HEK293 (cell line): ENCODE data around the gene INHBB.

Experiments used
- CTCF ChIA-PET: fragments of 350-600 bp; formaldehyde crosslinking; extraction: SDS; loops from one replicate; lab custom pipeline; 2021; ENCODE audit warnings: antibody characterized with exemption; lab: Yijun Ruan, JAX
- POLR2A ChIA-PET: fragments of 300-600 bp; formaldehyde crosslinking; extraction: SDS; loops from one replicate; lab custom pipeline; 2020; ENCODE audit warnings: antibody characterized with exemption, inconsistent platforms; lab: Yijun Ruan, JAX
- H3K27ac ChIP-seq: fragments of 200-500 bp; sonication (Bioruptor generic); 2 replicates; pipeline ENCODE4 v1.5.1; 2014; ENCODE audit warnings: low read depth, low read length, control low read depth, inconsistent platforms; ENCODE audit errors: extremely low read depth
- H3K36me3 ChIP-seq, 2 experiments: fragments of 200-500 bp in 1 of 2; sonication (Bioruptor generic) in 1 of 2; 1 replicate in 1 of 2; 2 replicates in 1 of 2; pipeline ENCODE4 v1.5.1; 2014 to 2017; ENCODE audit warnings: inconsistent platforms in 2 of 2, low read length in 2 of 2; ENCODE audit not compliant: control insufficient read depth in 2 of 2, insufficient read depth in 1 of 2
- H3K4me1 ChIP-seq: fragments of 200-500 bp; sonication (Bioruptor generic); 2 replicates; pipeline ENCODE4 v1.5.1; 2014; ENCODE audit warnings: mild to moderate bottlenecking, low read length, inconsistent platforms; ENCODE audit not compliant: control insufficient read depth, insufficient read depth
- H3K4me3 ChIP-seq: 2 replicates; pipeline ENCODE4 v1.5.1; 2011; ENCODE audit warnings: low read depth, mild to moderate bottlenecking, control low read depth, low read length, moderate library complexity
- H3K9me3 ChIP-seq: fragments of 200-500 bp; sonication (Bioruptor generic); 2 replicates; pipeline ENCODE4 v1.5.1; 2014; ENCODE audit warnings: low read depth, low read length, inconsistent platforms; ENCODE audit not compliant: control insufficient read depth, insufficient read depth
- GLIS1 ChIP-seq: fragments of 450-650 bp; formaldehyde crosslinking; IDR thresholded peaks from 2 replicates; pipeline ENCODE4 v1.5.1; 2016; ENCODE audit warnings: missing biosample characterization, missing genetic modification characterization
- RBAK ChIP-seq: fragments of 450-650 bp; formaldehyde crosslinking; IDR thresholded peaks from 2 replicates; pipeline ENCODE4 v1.5.1; 2016; ENCODE audit warnings: missing biosample characterization, missing genetic modification characterization
- SETDB1 ChIP-seq: IDR thresholded peaks from one replicate; pipeline ENCODE4 v1.6.1; 2017; ENCODE audit warnings: mild to moderate bottlenecking, low read length, moderate library complexity, mixed read lengths; ENCODE audit not compliant: insufficient read length
- ZFP69B ChIP-seq: fragments of 450-650 bp; formaldehyde crosslinking; IDR thresholded peaks from 2 replicates; pipeline ENCODE4 v1.5.1; 2016; ENCODE audit warnings: missing biosample characterization, missing genetic modification characterization
- ZIC2 ChIP-seq: fragments of 450-650 bp; formaldehyde crosslinking; IDR thresholded peaks from 2 replicates; pipeline ENCODE4 v1.5.1; 2016; ENCODE audit warnings: missing biosample characterization, missing genetic modification characterization
- ZNF157 ChIP-seq: fragments of 450-650 bp; formaldehyde crosslinking; IDR thresholded peaks from 2 replicates; pipeline ENCODE4 v1.5.1; 2016; ENCODE audit warnings: missing biosample characterization, missing genetic modification characterization
- ZNF202 ChIP-seq: fragments of 450-650 bp; formaldehyde crosslinking; IDR thresholded peaks from 2 replicates; pipeline ENCODE4 v1.5.1; 2016; ENCODE audit warnings: missing biosample characterization, missing genetic modification characterization, borderline replicate concordance
- ZNF501 ChIP-seq: fragments of 450-650 bp; formaldehyde crosslinking; IDR thresholded peaks from 2 replicates; pipeline ENCODE4 v1.5.1; 2016; ENCODE audit warnings: missing biosample characterization, missing genetic modification characterization
- ZNF530 ChIP-seq: fragments of 450-650 bp; formaldehyde crosslinking; IDR thresholded peaks from 2 replicates; pipeline ENCODE4 v1.5.1; 2016; ENCODE audit warnings: low read depth, missing biosample characterization, missing genetic modification characterization
- ZNF555 ChIP-seq: fragments of 450-650 bp; formaldehyde crosslinking; conservative IDR thresholded peaks from 2 replicates; pipeline ENCODE4 v1.5.1; 2017; ENCODE audit warnings: missing biosample characterization, mild to moderate bottlenecking, missing genetic modification characterization, inconsistent platforms
- ZNF747 ChIP-seq: fragments of 450-650 bp; formaldehyde crosslinking; IDR thresholded peaks from 2 replicates; pipeline ENCODE4 v1.5.1; 2016; ENCODE audit warnings: missing biosample characterization, missing genetic modification characterization
- ZNF837 ChIP-seq: fragments of 450-650 bp; formaldehyde crosslinking; IDR thresholded peaks from 2 replicates; pipeline ENCODE4 v1.5.1; 2016; ENCODE audit warnings: missing biosample characterization, missing genetic modification characterization
- ZSCAN16 ChIP-seq: fragments of 450-650 bp; formaldehyde crosslinking; IDR thresholded peaks from 2 replicates; pipeline ENCODE4 v1.5.1; 2016; ENCODE audit warnings: missing biosample characterization, missing genetic modification characterization
- TF ChIP-seq, protein P1 (sequence below): fragments of 450-650 bp; formaldehyde crosslinking; IDR thresholded peaks from 2 replicates; pipeline ENCODE4 v1.5.1; 2016; ENCODE audit warnings: missing biosample characterization, missing genetic modification characterization
- TF ChIP-seq, protein P2 (sequence below): fragments of 450-650 bp; formaldehyde crosslinking; optimal IDR thresholded peaks from 2 replicates; pipeline ENCODE3; 2016; ENCODE audit warnings: missing biosample characterization, mild to moderate bottlenecking, missing genetic modification characterization
- TF ChIP-seq, protein P3 (sequence below): fragments of 450-650 bp; formaldehyde crosslinking; IDR thresholded peaks from 2 replicates; pipeline ENCODE4; 2016; ENCODE audit warnings: missing biosample characterization, missing genetic modification characterization
- TF ChIP-seq, protein P4 (sequence below): fragments of 450-650 bp; formaldehyde crosslinking; IDR thresholded peaks from 2 replicates; pipeline ENCODE4 v1.5.1; 2017; ENCODE audit warnings: missing biosample characterization, missing genetic modification characterization

INHBB gene

DNA sequence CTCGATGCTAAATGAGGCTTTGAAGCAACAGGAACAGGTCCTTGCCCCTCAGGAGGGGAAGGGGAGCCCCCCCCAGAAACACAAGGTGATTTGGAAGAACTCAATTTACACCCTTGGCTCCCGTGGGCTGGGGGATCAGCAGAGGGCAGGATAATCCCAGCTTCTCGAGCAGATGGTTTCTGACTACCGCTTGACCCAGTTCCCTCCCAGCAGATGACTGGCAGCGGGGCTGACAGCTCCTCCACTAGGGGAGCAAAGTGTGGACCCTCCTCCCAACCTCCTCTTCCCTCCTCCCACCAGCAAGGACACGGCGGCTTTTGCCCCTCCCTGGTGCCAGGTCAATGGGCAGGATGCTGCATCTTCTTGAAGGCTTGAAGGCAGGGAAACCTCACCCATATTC, 3.5 kb upstream of the INHBB start:
- no peak for TF ChIP-seq ZNF555 (tag by site-specific recombination)
- TF ChIP-seq ZNF837 (tag by site-specific recombination): no peak
- TF ChIP-seq ZNF530 (tag by site-specific recombination): no peak
- TF ChIP-seq SETDB1: no peak
- TF ChIP-seq ZNF747: no peak
- TF ChIP-seq ZNF157 (tag by site-specific recombination): no peak
- no peak for TF ChIP-seq ZNF501
- TF ChIP-seq RBAK (tag by site-specific recombination): no peak
- no peak for TF ChIP-seq ZSCAN16 (tag by site-specific recombination)
- TF ChIP-seq ZFP69B (tag by site-specific recombination): no peak
- TF ChIP-seq, protein P1, sequence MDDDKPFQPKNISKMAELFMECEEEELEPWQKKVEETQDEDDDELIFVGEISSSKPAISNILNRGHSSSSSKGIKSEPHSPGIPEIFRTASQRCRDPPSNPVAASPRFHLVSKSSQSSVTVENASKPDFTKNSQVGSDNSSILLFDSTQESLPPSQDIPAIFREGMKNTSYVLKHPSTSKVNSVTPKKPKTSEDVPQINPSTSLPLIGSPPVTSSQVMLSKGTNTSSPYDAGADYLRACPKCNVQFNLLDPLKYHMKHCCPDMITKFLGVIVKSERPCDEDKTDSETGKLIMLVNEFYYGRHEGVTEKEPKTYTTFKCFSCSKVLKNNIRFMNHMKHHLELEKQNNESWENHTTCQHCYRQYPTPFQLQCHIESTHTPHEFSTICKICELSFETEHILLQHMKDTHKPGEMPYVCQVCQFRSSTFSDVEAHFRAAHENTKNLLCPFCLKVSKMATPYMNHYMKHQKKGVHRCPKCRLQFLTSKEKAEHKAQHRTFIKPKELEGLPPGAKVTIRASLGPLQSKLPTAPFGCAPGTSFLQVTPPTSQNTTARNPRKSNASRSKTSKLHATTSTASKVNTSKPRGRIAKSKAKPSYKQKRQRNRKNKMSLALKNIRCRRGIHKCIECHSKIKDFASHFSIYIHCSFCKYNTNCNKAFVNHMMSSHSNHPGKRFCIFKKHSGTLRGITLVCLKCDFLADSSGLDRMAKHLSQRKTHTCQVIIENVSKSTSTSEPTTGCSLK (tag by site-specific recombination): no peak
- TF ChIP-seq, protein P2, sequence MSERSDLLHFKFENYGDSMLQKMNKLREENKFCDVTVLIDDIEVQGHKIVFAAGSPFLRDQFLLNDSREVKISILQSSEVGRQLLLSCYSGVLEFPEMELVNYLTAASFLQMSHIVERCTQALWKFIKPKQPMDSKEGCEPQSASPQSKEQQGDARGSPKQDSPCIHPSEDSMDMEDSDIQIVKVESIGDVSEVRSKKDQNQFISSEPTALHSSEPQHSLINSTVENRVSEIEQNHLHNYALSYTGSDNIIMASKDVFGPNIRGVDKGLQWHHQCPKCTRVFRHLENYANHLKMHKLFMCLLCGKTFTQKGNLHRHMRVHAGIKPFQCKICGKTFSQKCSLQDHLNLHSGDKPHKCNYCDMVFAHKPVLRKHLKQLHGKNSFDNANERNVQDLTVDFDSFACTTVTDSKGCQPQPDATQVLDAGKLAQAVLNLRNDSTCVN (tag by site-specific recombination): no peak
- TF ChIP-seq, all 188 proteins: peak for 0
- H3K27ac ChIP-seq: no peak overlapping the region
- H3K9me3 ChIP-seq: no peaks in the 10 kb centered on the region
- H3K36me3 ChIP-seq: no peaks in the 10 kb centered on the region
- ChIA-PET POLR2A (no interaction called here), CTCF (interaction anchor here (0.6 to 3.0 kb wide), 13 partner anchors 8 to 339 kb away, joined by 3 to 36 read pairs (median 5); no protein-coding TSS in a partner anchor)
- peaks cover 1% of the 10 kb centered on the region for H3K4me1 ChIP-seq
- H3K4me3 ChIP-seq: no peak overlapping the region

DNA sequence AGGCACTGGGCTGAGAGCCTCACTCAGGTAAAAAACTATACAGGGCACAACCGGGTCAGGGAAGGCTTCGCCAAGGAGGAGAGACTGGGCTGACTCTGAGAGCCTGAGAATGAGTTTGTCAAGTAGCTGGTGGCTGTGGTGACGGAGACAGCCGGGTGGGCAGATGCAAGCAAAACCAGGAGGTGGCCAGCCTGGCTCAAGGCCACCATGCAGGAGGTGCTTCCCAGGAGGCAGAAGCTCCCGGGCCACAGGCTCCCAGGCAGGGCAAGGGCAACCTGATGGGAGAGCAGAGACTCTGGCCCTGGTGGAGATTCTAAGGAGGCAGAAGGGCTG, 2.9 kb upstream of the INHBB start:
- ChIA-PET POLR2A (no interaction called here), CTCF (interaction anchor here (0.7 to 3.0 kb wide), 22 partner anchors 8 to 615 kb away, joined by 3 to 36 read pairs (median 4); no protein-coding TSS in a partner anchor)
- TF ChIP-seq ZNF202 (no peak), GLIS1 (tag by site-specific recombination) (peak; percentile 96), ZIC2 (tag by site-specific recombination) (peak; percentile 55)
- TF ChIP-seq, protein P3, sequence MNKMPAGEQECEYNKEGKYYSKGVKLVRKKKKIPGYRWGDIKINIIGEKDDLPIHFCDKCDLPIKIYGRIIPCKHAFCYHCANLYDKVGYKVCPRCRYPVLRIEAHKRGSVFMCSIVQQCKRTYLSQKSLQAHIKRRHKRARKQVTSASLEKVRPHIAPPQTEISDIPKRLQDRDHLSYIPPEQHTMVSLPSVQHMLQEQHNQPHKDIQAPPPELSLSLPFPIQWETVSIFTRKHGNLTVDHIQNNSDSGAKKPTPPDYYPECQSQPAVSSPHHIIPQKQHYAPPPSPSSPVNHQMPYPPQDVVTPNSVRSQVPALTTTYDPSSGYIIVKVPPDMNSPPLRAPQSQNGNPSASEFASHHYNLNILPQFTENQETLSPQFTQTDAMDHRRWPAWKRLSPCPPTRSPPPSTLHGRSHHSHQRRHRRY (tag by site-specific recombination): no peak
- TF ChIP-seq, protein P4, sequence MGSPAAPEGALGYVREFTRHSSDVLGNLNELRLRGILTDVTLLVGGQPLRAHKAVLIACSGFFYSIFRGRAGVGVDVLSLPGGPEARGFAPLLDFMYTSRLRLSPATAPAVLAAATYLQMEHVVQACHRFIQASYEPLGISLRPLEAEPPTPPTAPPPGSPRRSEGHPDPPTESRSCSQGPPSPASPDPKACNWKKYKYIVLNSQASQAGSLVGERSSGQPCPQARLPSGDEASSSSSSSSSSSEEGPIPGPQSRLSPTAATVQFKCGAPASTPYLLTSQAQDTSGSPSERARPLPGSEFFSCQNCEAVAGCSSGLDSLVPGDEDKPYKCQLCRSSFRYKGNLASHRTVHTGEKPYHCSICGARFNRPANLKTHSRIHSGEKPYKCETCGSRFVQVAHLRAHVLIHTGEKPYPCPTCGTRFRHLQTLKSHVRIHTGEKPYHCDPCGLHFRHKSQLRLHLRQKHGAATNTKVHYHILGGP (tag by site-specific recombination): no peak
- H3K27ac ChIP-seq: no peak overlapping the region
- no peak overlapping the region for H3K4me3 ChIP-seq
- no peaks in the 10 kb centered on the region for H3K9me3 ChIP-seq
- no peaks in the 10 kb centered on the region for H3K36me3 ChIP-seq
- H3K4me1 ChIP-seq: peaks cover 8% of the 10 kb centered on the region
